CD4-positive, CD25-positive, alpha-beta regulatory T cell (primary cell): Measurements from ENCODE around the gene SPTA1. TPM values are rescaled to one million over a fixed set of nuclear protein-coding genes. Genes with fewer than 3 reads are reported as not detected.

ENCODE experiments used
- ATAC-seq, 2 donors: fragments of 150-1000 bp; cut with Tn5 transposase; one replicate each; pipeline ENCODE4 v1.10.0; 2021; ENCODE audit warnings: low read depth in 2 of 2, moderate number of reproducible peaks in 2 of 2, moderate library complexity in 1 of 2
- DNase-seq, 3 donors: peaks; one replicate each; pipeline versions ENCODE4 v3.0.0 to v3.0.0-alpha.2; 2012 to 2022; ENCODE audit warnings: mixed read lengths in 1 of 3
- H3K27ac ChIP-seq: one replicate; pipeline ENCODE4 v1.7.0; 2013; ENCODE audit warnings: mild to moderate bottlenecking, low read length; ENCODE audit not compliant: insufficient read depth, poor library complexity, severe bottlenecking
- H3K27me3 ChIP-seq: one replicate; pipeline ENCODE4 v1.7.0; 2013; ENCODE audit warnings: low read length; ENCODE audit not compliant: control insufficient read depth, insufficient read depth
- H3K36me3 ChIP-seq: one replicate; pipeline ENCODE4 v1.7.0; 2013; ENCODE audit warnings: mild to moderate bottlenecking, low read length, moderate library complexity; ENCODE audit not compliant: control insufficient read depth, insufficient read depth
- H3K4me1 ChIP-seq: 2 replicates; pipeline ENCODE4 v1.7.0; 2013; ENCODE audit warnings: mild to moderate bottlenecking, low read length; ENCODE audit not compliant: insufficient read depth, control insufficient read depth, poor library complexity, severe bottlenecking
- H3K4me3 ChIP-seq: one replicate; pipeline ENCODE4 v1.7.0; 2013; ENCODE audit warnings: low read depth, mild to moderate bottlenecking, low read length, moderate library complexity
- H3K9me3 ChIP-seq, 2 experiments: 1 replicate in 1 of 2; 2 replicates in 1 of 2; pipeline ENCODE4 v1.7.0; 2013; ENCODE audit warnings: low read length in 2 of 2, mild to moderate bottlenecking in 1 of 2, moderate library complexity in 1 of 2; ENCODE audit not compliant: control insufficient read depth in 2 of 2
- H3K27ac Mint-ChIP-seq, 3 donors: one replicate each; pipeline ENCODE4 v1.8.0; 2020 to 2022; ENCODE audit warnings: mild to moderate bottlenecking in 3 of 3, mixed read lengths in 3 of 3, moderate library complexity in 2 of 3
- H3K27me3 Mint-ChIP-seq: one replicate; pipeline ENCODE4 v1.8.0; 2022; ENCODE audit warnings: mild to moderate bottlenecking, mixed read lengths
- H3K36me3 Mint-ChIP-seq: one replicate; pipeline ENCODE4 v1.8.0; 2020; ENCODE audit warnings: mixed read lengths
- H3K4me1 Mint-ChIP-seq, 4 donors: one replicate each; pipeline ENCODE4 v1.8.0; 2020 to 2022; ENCODE audit warnings: mixed read lengths in 4 of 4, mild to moderate bottlenecking in 1 of 4
- H3K4me3 Mint-ChIP-seq, 4 donors: one replicate each; pipeline ENCODE4 v1.8.0; 2020 to 2022; ENCODE audit warnings: mild to moderate bottlenecking in 4 of 4, mixed read lengths in 4 of 4, moderate library complexity in 3 of 4
- H3K9me3 Mint-ChIP-seq, 7 donors: one replicate each; pipeline ENCODE4 v1.8.0; 2020 to 2022; ENCODE audit warnings: mixed read lengths in 7 of 7, mild to moderate bottlenecking in 3 of 7, moderate library complexity in 2 of 7
- polyA plus RNA-seq, 4 donors: library from polyadenylated mRNA; unstranded; fragments of 300-500 nt; fragmentation: Illumina TruSeq; gene quantifications; one replicate each; pipeline ENCODE4 v1.2.3, GENCODE V29; 2021
- total RNA-seq: library from RNA; stranded (reverse); gene quantifications from one replicate; pipeline ENCODE4 v1.2.3, GENCODE V29; 2022

The SPTA1 gene
- total and polyA plus RNA-seq, 5 donors from 2014 or later, result not detected

GRCh38 chr1:158570480-158570879 is 116.0 kb downstream of the SPTA1 start, which contains the start of gene OR6P1:
Gene OR6P1 (minus strand): TSS chr1:158570580. CDS start chr1:158563604, 6,976 bp downstream.
- Mint-ChIP-seq H3K36me3 (no peaks in the 10 kb centered on the region), H3K27ac (no peak within 1 kb of the TSS)

DNA sequence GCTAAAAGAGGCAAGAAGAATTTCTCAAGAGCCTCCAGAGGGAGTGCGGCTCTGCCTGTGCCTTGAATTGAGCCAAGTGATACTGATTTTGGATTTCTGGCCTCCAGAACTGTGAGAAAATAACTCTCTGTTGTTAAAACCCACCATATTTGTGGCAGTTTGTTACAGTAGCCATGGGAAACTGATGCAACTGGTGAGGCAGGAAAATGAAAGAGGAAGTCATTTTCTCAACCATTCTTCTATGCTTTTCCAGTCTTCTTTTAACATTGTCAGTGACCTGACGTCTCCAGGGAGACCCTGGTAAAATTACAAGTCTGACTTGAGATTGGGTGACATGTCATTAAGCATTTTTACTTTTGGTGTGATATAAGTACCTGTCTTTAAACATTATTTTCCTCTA is 121.9 kb downstream of the SPTA1 start:
- no peak overlapping the region for H3K27ac ChIP-seq
- DNase-seq, result no peak
- no peak for ATAC-seq
- H3K4me3 Mint-ChIP-seq, result no peak overlapping the region
- no peaks in the 10 kb centered on the region for H3K4me1 ChIP-seq
- no peaks in the 10 kb centered on the region for H3K4me1 Mint-ChIP-seq
- H3K27me3 ChIP-seq, result peaks cover 8% of the 10 kb centered on the region
- no peak overlapping the region for H3K4me3 ChIP-seq
- no peak overlapping the region for H3K27ac Mint-ChIP-seq
- peaks cover 12% of the 10 kb centered on the region for H3K27me3 Mint-ChIP-seq
- H3K9me3 ChIP-seq, result no peaks in the 10 kb centered on the region
- H3K36me3 ChIP-seq, result no peaks in the 10 kb centered on the region
- H3K36me3 Mint-ChIP-seq, result no peaks in the 10 kb centered on the region
- peaks cover 0 to 5% (median 2%) of the 10 kb centered on the region in 7 donors for H3K9me3 Mint-ChIP-seq

More at GRCh38 chr1:158570480-158570879, 116.0 kb downstream of the SPTA1 start, which contains the start of gene OR6P1:
- no peak for ATAC-seq
- Histone ChIP-seq H3K4me3 (no peak within 1 kb of the TSS), H3K27ac (no peak within 1 kb of the TSS), H3K4me1 (no peaks in the 10 kb centered on the region), H3K9me3 (no peaks in the 10 kb centered on the region), H3K36me3 (no peaks in the 10 kb centered on the region), H3K27me3 (peaks cover 10% of the 10 kb centered on the region)
- H3K4me1 Mint-ChIP-seq, result no peaks in the 10 kb centered on the region
- no peak within 1 kb of the TSS for H3K4me3 Mint-ChIP-seq
- H3K9me3 Mint-ChIP-seq, result peaks cover 0 to 5% (median 2%) of the 10 kb centered on the region in 7 donors
- no peak for DNase-seq
- peaks cover 6% of the 10 kb centered on the region for H3K27me3 Mint-ChIP-seq

- H3K27me3 Mint-ChIP-seq, result peaks cover 12% of the 10 kb centered on the region
- Histone ChIP-seq H3K4me1 (no peaks in the 10 kb centered on the region), H3K27ac (no peak overlapping the region), H3K4me3 (no peak overlapping the region), H3K9me3 (no peaks in the 10 kb centered on the region), H3K36me3 (no peaks in the 10 kb centered on the region), H3K27me3 (peaks cover 9% of the 10 kb centered on the region)
- ATAC-seq (no peak), DNase-seq (no peak)
- H3K9me3 Mint-ChIP-seq, result peaks cover 0 to 5% (median 2%) of the 10 kb centered on the region in 7 donors
- no peak overlapping the region for H3K27ac Mint-ChIP-seq
- H3K4me1 Mint-ChIP-seq, result no peaks in the 10 kb centered on the region
- no peaks in the 10 kb centered on the region for H3K36me3 Mint-ChIP-seq
- no peak overlapping the region for H3K4me3 Mint-ChIP-seq
Measured at GRCh38 chr1:158563853-158564252, 122.7 kb downstream of the SPTA1 start.

Other genes with a start within 250 kb of the SPTA1 start
- gene OR10K1, start 224.9 kb downstream of the SPTA1 start, total RNA-seq, result not detected
- not detected for gene OR10K1, start 224.9 kb downstream of the SPTA1 start, polyA plus RNA-seq
- not detected for gene OR10R2, start 214.5 kb downstream of the SPTA1 start, total RNA-seq
- gene OR10R2, start 214.5 kb downstream of the SPTA1 start, polyA plus RNA-seq, result not detected
- not detected for gene OR6Y1, start 132.3 kb downstream of the SPTA1 start, total RNA-seq
- gene OR6Y1, start 132.3 kb downstream of the SPTA1 start, polyA plus RNA-seq, result not detected
- not detected for gene OR6P1, start 116.1 kb downstream of the SPTA1 start, total RNA-seq
- not detected for gene OR6P1, start 116.1 kb downstream of the SPTA1 start, polyA plus RNA-seq
- not detected for gene OR10X1, start 106.8 kb downstream of the SPTA1 start, total RNA-seq
- not detected for gene OR10X1, start 106.8 kb downstream of the SPTA1 start, polyA plus RNA-seq
- gene OR10Z1, start 81.4 kb downstream of the SPTA1 start, total RNA-seq, result not detected
- gene OR10Z1, start 81.4 kb downstream of the SPTA1 start, polyA plus RNA-seq, result not detected
- gene OR6K2, start 13.9 kb upstream of the SPTA1 start, total RNA-seq, result not detected
- not detected for gene OR6K2, start 13.9 kb upstream of the SPTA1 start, polyA plus RNA-seq
- gene OR6K3, start 34.0 kb upstream of the SPTA1 start, total RNA-seq, result not detected
- gene OR6K3, start 34.0 kb upstream of the SPTA1 start, polyA plus RNA-seq, result not detected
- not detected for gene OR6K6, start 68.0 kb upstream of the SPTA1 start, total RNA-seq
- gene OR6K6, start 68.0 kb upstream of the SPTA1 start, polyA plus RNA-seq, result not detected
- gene OR6N1, start 85.5 kb upstream of the SPTA1 start, total RNA-seq, result not detected
- not detected for gene OR6N1, start 85.5 kb upstream of the SPTA1 start, polyA plus RNA-seq
- gene OR6N2, start 94.5 kb upstream of the SPTA1 start, total RNA-seq, result not detected
- not detected for gene OR6N2, start 94.5 kb upstream of the SPTA1 start, polyA plus RNA-seq
- gene MNDA, start 144.6 kb upstream of the SPTA1 start, total RNA-seq, result not detected
- gene MNDA, start 144.6 kb upstream of the SPTA1 start, polyA plus RNA-seq, result 1 to 10 TPM in 1 of 4 donors, under 1 TPM in 2, not detected in 1; 0.15 to 1.3 (median 0.52) TPM
- 97.3 TPM for gene PYHIN1, start 244.8 kb upstream of the SPTA1 start, total RNA-seq
- 100 to 1,000 TPM in 2 of 4 donors, 10 to 100 TPM in 2; 98.0 to 112 (median 102) TPM for gene PYHIN1, start 244.8 kb upstream of the SPTA1 start, polyA plus RNA-seq